Tibial nerve (tissue), 4 donors: ENCODE results near the gene KIRREL2.
"Not testable (repeated sequence)": the region's sequence is repeated elsewhere in the genome, so short reads cannot be mapped to it uniquely, and the experiment has no call there.

Experiments
- EP300 ChIP-seq, 2 donors: sonication (generic); formaldehyde crosslinking; IDR thresholded peaks; one replicate each; pipeline ENCODE4 v1.6.1; 2017; ENCODE audit warnings: antibody characterized with exemption in 2 of 2, mild to moderate bottlenecking in 1 of 2
- POLR2A ChIP-seq, 2 donors: fragments of 450-650 bp; IDR thresholded peaks; one replicate each; pipeline ENCODE4 v1.6.1; 2017; ENCODE audit warnings: antibody characterized with exemption in 2 of 2, mild to moderate bottlenecking in 2 of 2, moderate library complexity in 2 of 2
- TF ChIP-seq, protein P1 (sequence below), 5 experiments: fragments of 200-600 bp in 3 of 5; fragments of 450-650 bp in 2 of 5; sonication (generic) in 3 of 5; IDR thresholded peaks; one replicate each; pipeline ENCODE4 v1.5.1; 2016 to 2019; ENCODE audit warnings: antibody characterized with exemption in 5 of 5, mild to moderate bottlenecking in 3 of 5, moderate library complexity in 2 of 5

DNA sequence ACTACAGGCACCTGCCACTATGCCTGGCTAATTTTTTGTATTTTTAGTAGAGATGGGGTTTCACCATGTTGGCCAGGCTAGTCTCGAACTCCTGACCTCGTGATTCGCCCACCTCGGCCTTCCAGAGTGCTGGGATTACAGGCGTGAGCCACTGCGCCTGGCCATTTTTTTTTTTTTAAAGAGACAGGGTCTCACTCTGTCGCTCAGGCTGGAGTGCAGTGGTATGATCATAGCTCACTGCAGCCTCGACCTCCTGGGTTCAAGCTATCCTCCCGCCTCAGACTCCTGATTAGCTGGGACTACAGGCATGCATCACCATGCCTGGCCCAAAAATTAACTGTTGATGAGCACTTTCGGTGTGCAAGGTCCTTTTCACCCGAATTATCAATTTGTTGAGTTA, 20.6 kb upstream of the KIRREL2 start:
- TF ChIP-seq, protein P1, sequence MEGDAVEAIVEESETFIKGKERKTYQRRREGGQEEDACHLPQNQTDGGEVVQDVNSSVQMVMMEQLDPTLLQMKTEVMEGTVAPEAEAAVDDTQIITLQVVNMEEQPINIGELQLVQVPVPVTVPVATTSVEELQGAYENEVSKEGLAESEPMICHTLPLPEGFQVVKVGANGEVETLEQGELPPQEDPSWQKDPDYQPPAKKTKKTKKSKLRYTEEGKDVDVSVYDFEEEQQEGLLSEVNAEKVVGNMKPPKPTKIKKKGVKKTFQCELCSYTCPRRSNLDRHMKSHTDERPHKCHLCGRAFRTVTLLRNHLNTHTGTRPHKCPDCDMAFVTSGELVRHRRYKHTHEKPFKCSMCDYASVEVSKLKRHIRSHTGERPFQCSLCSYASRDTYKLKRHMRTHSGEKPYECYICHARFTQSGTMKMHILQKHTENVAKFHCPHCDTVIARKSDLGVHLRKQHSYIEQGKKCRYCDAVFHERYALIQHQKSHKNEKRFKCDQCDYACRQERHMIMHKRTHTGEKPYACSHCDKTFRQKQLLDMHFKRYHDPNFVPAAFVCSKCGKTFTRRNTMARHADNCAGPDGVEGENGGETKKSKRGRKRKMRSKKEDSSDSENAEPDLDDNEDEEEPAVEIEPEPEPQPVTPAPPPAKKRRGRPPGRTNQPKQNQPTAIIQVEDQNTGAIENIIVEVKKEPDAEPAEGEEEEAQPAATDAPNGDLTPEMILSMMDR (IDR thresholded peaks at IDR 0.05): not testable (repeated sequence)
- not testable (repeated sequence) for TF ChIP-seq POLR2A, EP300 (IDR thresholded peaks at IDR 0.05)
